ENCODE results near the gene ZNF778.

DNA sequence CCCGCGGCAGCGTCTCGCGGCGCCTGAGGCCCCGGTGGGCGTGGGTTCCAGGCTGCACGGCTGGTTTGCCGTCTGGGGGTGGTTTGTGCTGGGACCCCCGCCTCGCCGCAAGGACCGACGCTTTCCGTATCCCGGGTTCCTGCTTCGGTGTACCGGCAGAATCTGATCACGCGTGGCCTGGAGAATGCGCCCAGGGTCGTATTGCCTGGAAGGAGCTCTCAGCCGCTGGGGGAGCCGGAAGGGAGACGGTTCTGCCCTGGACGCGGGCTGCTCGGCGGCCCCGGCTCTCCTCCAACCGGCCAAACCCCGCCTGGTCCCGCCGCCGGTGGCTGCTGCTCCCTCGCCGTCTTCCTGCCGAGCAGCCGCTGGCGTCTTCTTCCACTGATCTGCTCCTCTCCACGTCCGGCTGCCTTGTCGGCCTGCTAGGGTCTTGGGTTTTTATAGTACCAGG lies 39.8 kb downstream of the ZNF778 start:
- TF ChIP-seq, protein P1, sequence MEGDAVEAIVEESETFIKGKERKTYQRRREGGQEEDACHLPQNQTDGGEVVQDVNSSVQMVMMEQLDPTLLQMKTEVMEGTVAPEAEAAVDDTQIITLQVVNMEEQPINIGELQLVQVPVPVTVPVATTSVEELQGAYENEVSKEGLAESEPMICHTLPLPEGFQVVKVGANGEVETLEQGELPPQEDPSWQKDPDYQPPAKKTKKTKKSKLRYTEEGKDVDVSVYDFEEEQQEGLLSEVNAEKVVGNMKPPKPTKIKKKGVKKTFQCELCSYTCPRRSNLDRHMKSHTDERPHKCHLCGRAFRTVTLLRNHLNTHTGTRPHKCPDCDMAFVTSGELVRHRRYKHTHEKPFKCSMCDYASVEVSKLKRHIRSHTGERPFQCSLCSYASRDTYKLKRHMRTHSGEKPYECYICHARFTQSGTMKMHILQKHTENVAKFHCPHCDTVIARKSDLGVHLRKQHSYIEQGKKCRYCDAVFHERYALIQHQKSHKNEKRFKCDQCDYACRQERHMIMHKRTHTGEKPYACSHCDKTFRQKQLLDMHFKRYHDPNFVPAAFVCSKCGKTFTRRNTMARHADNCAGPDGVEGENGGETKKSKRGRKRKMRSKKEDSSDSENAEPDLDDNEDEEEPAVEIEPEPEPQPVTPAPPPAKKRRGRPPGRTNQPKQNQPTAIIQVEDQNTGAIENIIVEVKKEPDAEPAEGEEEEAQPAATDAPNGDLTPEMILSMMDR (IDR thresholded peaks at IDR 0.05) = no peak
- TF ChIP-seq EZH2 (IDR thresholded peaks at IDR 0.05) = no peak

Measured in neural progenitor cell (in vitro differentiated cells).